OCI-LY7 (cell line): ENCODE measurements around the gene KIAA1671. TPM values are rescaled to one million over a fixed set of nuclear protein-coding genes. Genes with fewer than 3 reads are reported as not detected.

Source experiments
- BruUV-seq: library from RNA; stranded (reverse); fragments of 400-500 nt; replicated peaks from 2 replicates; lab custom pipeline; 2021; lab: Mats Ljungman, UMichigan
- CTCF ChIA-PET: fragments of 300-600 bp; sonication (Branson Sonifier 250); formaldehyde crosslinking; loops from one replicate; lab custom pipeline; 2022; ENCODE audit warnings: antibody characterized with exemption; ENCODE audit not compliant: unreplicated experiment; lab: Charles Lee
- POLR2A ChIA-PET: fragments of 300-600 bp; sonication (Branson Sonifier 250); formaldehyde crosslinking; loops from one replicate; lab custom pipeline; 2022; ENCODE audit warnings: antibody characterized with exemption; lab: Charles Lee
- DNase-seq: peaks from one replicate; pipeline ENCODE4 v3.0.0-alpha.2; 2015; ENCODE audit warnings: low spot score
- H2AFZ ChIP-seq: fragments of 200-600 bp; sonication (generic), shearing (Covaris generic); 2 replicates; pipeline ENCODE4 v1.6.1; 2014; ENCODE audit warnings: mild to moderate bottlenecking, antibody characterized with exemption, low read length, moderate library complexity
- H3K27ac ChIP-seq: fragments of 200-600 bp; sonication (generic); 2 replicates; pipeline ENCODE4 v1.5.1; 2014; ENCODE audit warnings: mixed run types, low read depth, mild to moderate bottlenecking, moderate library complexity, low read length, inconsistent platforms; ENCODE audit not compliant: poor library complexity, severe bottlenecking
- H3K36me3 ChIP-seq: fragments of 200-600 bp; sonication (generic); 2 replicates; pipeline ENCODE4 v1.6.1; 2014; ENCODE audit warnings: mild to moderate bottlenecking, antibody characterized with exemption, low read length, moderate library complexity, mixed read lengths; ENCODE audit not compliant: insufficient read depth
- H3K4me1 ChIP-seq: fragments of 200-600 bp; sonication (generic); 2 replicates; pipeline ENCODE4 v1.5.1; 2014; ENCODE audit warnings: mild to moderate bottlenecking, low read length; ENCODE audit not compliant: insufficient read depth, poor library complexity, severe bottlenecking
- H3K4me2 ChIP-seq: fragments of 200-600 bp; sonication (generic); 2 replicates; pipeline ENCODE4 v1.6.1; 2014; ENCODE audit warnings: mild to moderate bottlenecking, low read length
- H3K4me3 ChIP-seq: fragments of 200-600 bp; sonication (generic); 2 replicates; pipeline ENCODE4 v1.5.1; 2014; ENCODE audit warnings: mild to moderate bottlenecking, low read depth, low read length; ENCODE audit not compliant: poor library complexity, severe bottlenecking
- H3K79me2 ChIP-seq: fragments of 200-600 bp; sonication (generic); 2 replicates; pipeline ENCODE4 v1.6.1; 2016; ENCODE audit warnings: low read depth, mild to moderate bottlenecking, low read length, moderate library complexity, mixed read lengths; ENCODE audit not compliant: insufficient read depth
- H3K9me2 ChIP-seq: fragments of 200-600 bp; sonication (generic); 2 replicates; pipeline ENCODE4 v1.6.1; 2016; ENCODE audit warnings: mild to moderate bottlenecking, low read length, mixed read lengths; ENCODE audit not compliant: insufficient read depth
- H3K9me3 ChIP-seq: fragments of 200-600 bp; sonication (generic); 2 replicates; pipeline ENCODE4 v1.6.1; 2014; ENCODE audit warnings: mild to moderate bottlenecking, mixed run types, low read length, mixed read lengths
- H4K20me1 ChIP-seq: fragments of 200-600 bp; sonication (generic); 2 replicates; pipeline ENCODE4 v1.6.1; 2014; ENCODE audit warnings: mild to moderate bottlenecking, antibody characterized with exemption, low read length, moderate library complexity, mixed read lengths; ENCODE audit not compliant: insufficient read depth
- EZH2phosphoT487 ChIP-seq: fragments of 200-600 bp; sonication (generic); IDR thresholded peaks from 2 replicates; pipeline ENCODE4 v1.6.1; 2018; ENCODE audit warnings: low read depth, borderline replicate concordance, mild to moderate bottlenecking, mixed run types, antibody characterized with exemption, low read length, moderate library complexity, mixed read lengths
- intact Hi-C: fragments of 100-400 bp; cut with micrococcal nuclease; formaldehyde crosslinking; loops from one replicate; pipeline ENCODE4 v1.10.0; 2022; ENCODE audit not compliant: unreplicated experiment
- total RNA-seq, 2 experiments: library from RNA; depleted of rRNA in 1 of 2; stranded (reverse); fragments of >200 nt in 1 of 2; shearing (Covaris generic) in 1 of 2; gene quantifications; 2 replicates each; pipeline ENCODE4 v1.2.3, GENCODE V29; 2014 to 2022
- TF ChIP-seq, protein P1 (sequence below): fragments of 200-600 bp; sonication (generic); conservative IDR thresholded peaks from 2 replicates; pipeline ENCODE4 v1.5.1; 2014; ENCODE audit warnings: mild to moderate bottlenecking, antibody characterized with exemption, low read length, moderate library complexity, mixed read lengths

Gene KIAA1671
- total RNA-seq, 2 experiments from 2014 or later = not detected

DNA sequence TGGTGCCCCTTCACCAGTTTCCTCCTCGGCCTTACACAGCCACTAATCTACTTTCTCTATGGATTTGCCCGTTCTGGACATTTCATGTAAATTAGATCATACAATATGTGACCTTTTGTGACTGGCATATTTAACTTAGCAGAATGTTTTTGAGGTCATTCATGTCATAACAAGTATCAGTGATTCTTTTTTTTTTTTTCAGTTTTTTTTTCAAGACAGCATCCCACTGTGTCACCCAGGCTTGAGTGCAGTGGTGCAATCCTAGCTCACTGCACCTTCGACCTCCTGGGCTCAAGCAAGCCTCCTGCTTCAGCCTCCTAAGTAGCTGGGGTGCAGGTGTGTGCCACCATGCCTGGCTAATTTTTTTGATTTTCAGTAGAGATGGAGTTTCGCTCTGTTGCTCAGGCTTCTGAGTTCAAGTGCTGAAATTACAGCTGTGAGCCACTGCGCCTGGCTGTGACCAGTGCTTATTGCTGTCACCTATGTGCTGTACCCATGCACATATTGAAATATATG, 22.7 kb downstream of the KIAA1671 start:
- ChIA-PET CTCF (no interaction called here), POLR2A (no interaction called here)
- Histone ChIP-seq H3K4me1 (no peaks in the 10 kb centered on the region), H2AFZ (no peak overlapping the region), H3K9me3 (no peaks in the 10 kb centered on the region), H4K20me1 (no peaks in the 10 kb centered on the region), H3K4me3 (no peak overlapping the region), H3K9me2 (no peaks in the 10 kb centered on the region), H3K79me2 (no peaks in the 10 kb centered on the region), H3K36me3 (no peaks in the 10 kb centered on the region), H3K4me2 (no peak overlapping the region), H3K27ac (no peak overlapping the region)
- intact Hi-C loops = no loop called here
- no TSS peak for BruUV-seq
- DNase-seq = no peak
- TF ChIP-seq EZH2phosphoT487 = no peak
- TF ChIP-seq, protein P1, sequence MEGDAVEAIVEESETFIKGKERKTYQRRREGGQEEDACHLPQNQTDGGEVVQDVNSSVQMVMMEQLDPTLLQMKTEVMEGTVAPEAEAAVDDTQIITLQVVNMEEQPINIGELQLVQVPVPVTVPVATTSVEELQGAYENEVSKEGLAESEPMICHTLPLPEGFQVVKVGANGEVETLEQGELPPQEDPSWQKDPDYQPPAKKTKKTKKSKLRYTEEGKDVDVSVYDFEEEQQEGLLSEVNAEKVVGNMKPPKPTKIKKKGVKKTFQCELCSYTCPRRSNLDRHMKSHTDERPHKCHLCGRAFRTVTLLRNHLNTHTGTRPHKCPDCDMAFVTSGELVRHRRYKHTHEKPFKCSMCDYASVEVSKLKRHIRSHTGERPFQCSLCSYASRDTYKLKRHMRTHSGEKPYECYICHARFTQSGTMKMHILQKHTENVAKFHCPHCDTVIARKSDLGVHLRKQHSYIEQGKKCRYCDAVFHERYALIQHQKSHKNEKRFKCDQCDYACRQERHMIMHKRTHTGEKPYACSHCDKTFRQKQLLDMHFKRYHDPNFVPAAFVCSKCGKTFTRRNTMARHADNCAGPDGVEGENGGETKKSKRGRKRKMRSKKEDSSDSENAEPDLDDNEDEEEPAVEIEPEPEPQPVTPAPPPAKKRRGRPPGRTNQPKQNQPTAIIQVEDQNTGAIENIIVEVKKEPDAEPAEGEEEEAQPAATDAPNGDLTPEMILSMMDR = no peak

DNA sequence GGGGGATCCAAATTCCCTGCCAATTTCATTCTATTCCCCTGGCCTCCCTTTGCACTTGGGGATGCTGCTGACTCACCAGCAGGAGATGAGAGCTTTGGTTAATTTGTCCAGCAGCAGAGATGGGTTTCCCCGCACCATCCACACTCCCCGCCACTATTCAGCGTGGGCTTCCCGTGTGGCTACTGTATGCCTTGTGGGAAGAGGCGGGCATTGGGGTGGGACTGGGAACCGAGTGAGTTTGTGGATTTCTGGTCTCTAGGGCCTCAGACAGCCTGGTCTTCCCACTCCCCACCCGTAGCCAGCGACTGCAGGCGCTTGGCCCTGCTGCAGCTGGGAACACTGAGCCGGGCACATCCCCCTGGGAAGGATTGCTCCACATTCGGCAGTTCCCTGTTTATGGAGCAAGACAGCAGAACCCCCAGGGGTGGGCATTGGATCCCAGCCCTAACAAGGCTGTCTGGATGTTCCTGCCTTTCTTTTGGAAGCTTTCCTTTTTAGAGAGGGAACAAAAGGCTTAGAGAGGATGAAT, 23.4 kb downstream of the KIAA1671 start:
- no peaks in the 10 kb centered on the region for H3K9me3 ChIP-seq
- no peak overlapping the region for H3K4me3 ChIP-seq
- no peak overlapping the region for H2AFZ ChIP-seq
- H3K27ac ChIP-seq = no peak overlapping the region
- BruUV-seq = no TSS peak
- POLR2A ChIA-PET = no interaction called here
- no peaks in the 10 kb centered on the region for H4K20me1 ChIP-seq
- no peaks in the 10 kb centered on the region for H3K9me2 ChIP-seq
- intact Hi-C loops = no loop called here
- H3K79me2 ChIP-seq = no peaks in the 10 kb centered on the region
- CTCF ChIA-PET = no interaction called here
- no peaks in the 10 kb centered on the region for H3K36me3 ChIP-seq
- no peak for DNase-seq
- no peak overlapping the region for H3K4me2 ChIP-seq
- no peaks in the 10 kb centered on the region for H3K4me1 ChIP-seq
- TF ChIP-seq, protein P1 = no peak
- TF ChIP-seq EZH2phosphoT487 = no peak

DNA sequence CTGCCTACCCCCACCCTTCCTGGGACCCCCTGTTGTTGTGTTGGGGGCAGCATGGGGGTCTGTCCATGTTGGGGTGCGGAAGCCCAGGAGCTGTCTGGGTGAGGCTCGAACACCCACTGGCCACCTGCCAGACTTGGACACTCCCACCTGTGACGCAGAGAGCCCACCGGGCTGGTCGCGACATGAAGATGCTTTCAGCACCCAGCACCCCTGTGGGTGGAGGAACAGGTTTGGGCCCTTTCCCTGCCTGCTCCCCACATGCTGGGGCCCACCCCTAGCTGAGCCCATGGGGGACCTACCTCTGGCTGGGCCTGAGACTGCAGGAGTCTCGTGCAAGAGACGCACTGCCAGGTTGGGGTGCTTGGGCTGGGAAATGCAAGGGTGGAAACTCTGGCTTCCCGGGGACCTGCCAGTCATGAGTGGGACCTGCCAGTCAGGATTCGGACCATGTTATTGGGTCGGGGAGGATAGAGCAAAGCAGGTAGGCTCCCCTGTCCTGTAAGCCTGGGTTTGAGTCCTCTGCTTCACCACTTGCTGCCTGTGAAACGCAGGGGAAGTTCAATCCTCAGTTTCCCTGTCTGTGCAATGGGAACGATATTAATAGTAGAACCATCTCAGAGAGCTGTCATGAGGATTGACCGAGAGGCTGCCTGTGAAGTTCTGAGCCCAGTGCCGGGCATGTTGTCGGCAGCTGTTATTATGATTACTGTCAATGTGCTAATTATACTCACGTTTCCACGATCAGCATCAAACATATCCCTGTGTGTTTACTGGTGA, 24.1 kb downstream of the KIAA1671 start:
- intact Hi-C loops = no loop called here
- Histone ChIP-seq H3K9me2 (no peaks in the 10 kb centered on the region), H3K36me3 (no peaks in the 10 kb centered on the region), H3K4me3 (no peak overlapping the region), H3K4me1 (no peaks in the 10 kb centered on the region), H4K20me1 (no peaks in the 10 kb centered on the region), H2AFZ (no peak overlapping the region), H3K9me3 (no peaks in the 10 kb centered on the region), H3K79me2 (no peaks in the 10 kb centered on the region), H3K4me2 (no peak overlapping the region), H3K27ac (no peak overlapping the region)
- no peak for TF ChIP-seq EZH2phosphoT487
- TF ChIP-seq, protein P1 = no peak
- BruUV-seq = no TSS peak
- POLR2A ChIA-PET = no interaction called here
- CTCF ChIA-PET = no interaction called here
- no peak for DNase-seq
